ENCODE results near the gene OR4M1. TPM values are rescaled to one million over a fixed set of nuclear protein-coding genes. Genes with fewer than 3 reads are reported as not detected.
"Not testable (repeated sequence)": the region's sequence is repeated elsewhere in the genome, so short reads cannot be mapped to it uniquely, and the experiment has no call there.

OR4M1 gene
- total RNA-seq, 1 donor from 2014 or later = not detected

GRCh38 chr14:19823765-19824164 lies 50.5 kb downstream of the OR4M1 start:
- DNase-seq = no peak

DNA sequence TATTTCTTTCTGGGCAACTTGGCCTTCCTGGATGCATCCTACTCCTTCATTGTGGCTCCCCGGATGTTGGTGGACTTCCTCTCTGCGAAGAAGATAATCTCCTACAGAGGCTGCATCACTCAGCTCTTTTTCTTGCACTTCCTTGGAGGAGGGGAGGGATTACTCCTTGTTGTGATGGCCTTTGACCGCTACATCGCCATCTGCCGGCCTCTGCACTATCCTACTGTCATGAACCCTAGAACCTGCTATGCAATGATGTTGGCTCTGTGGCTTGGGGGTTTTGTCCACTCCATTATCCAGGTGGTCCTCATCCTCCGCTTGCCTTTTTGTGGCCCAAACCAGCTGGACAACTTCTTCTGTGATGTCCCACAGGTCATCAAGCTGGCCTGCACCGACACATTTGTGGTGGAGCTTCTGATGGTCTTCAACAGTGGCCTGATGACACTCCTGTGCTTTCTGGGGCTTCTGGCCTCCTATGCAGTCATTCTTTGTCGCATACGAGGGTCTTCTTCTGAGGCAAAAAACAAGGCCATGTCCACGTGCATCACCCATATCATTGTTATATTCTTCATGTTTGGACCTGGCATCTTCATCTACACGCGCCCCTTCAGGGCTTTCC lies 54.4 kb downstream of the OR4M1 start:
- DNase-seq = not testable (repeated sequence)

DNA sequence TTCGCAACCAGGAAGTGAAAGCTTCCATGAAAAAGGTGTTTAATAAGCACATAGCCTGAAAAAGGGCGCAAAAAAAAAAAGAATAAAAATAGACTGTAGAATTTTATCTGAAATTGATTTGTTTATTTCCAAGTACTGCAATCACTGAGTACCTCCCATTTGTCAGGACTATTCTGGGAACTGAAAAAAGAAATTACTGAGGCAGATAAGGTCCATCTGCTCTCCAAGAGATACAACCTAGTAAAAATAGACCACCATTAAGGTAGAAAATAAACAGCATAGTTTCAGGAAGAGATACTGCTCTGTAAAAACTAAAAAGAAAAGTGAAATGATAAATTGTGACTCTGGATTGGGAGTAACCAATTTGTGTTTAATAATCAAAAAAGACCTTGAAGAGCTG lies 55.0 kb downstream of the OR4M1 start:
- DNase-seq = no peak

Other genes with a start within 250 kb of the OR4M1 start
- gene OR11H2, start 59.6 kb upstream of the OR4M1 start, total RNA-seq = not detected
- not detected for gene OR4Q3, start 29.9 kb upstream of the OR4M1 start, total RNA-seq
- not detected for gene OR4N2, start 30.3 kb downstream of the OR4M1 start, total RNA-seq
- gene OR4K2, start 101.6 kb downstream of the OR4M1 start, total RNA-seq = not detected
- gene OR4K5, start 147.1 kb downstream of the OR4M1 start, total RNA-seq = not detected
- gene OR4K1, start 157.4 kb downstream of the OR4M1 start, total RNA-seq = not detected
- gene OR4K15, start 202.1 kb downstream of the OR4M1 start, total RNA-seq = not detected
- not detected for gene OR4Q2, start 228.7 kb downstream of the OR4M1 start, total RNA-seq
- gene OR4K14, start 245.8 kb downstream of the OR4M1 start, total RNA-seq = not detected